Psoas muscle (tissue), 8 donors: Measurements from ENCODE around the gene TAOK1. TPM values are rescaled to one million over a fixed set of nuclear protein-coding genes. Genes with fewer than 3 reads are reported as not detected.

Source experiments
- ATAC-seq, 4 donors: fragments of 200-7000 bp; cut with Tn5 transposase; one replicate each; pipeline ENCODE4 v1.9.1; 2020; ENCODE audit warnings: moderate library complexity in 3 of 4, mild to moderate bottlenecking in 2 of 4
- DNase-seq, 2 donors: peaks; one replicate each; pipeline ENCODE4 v3.0.0-alpha.2; 2020
- H3K27ac ChIP-seq: fragments of 200-600 bp; one replicate; pipeline ENCODE4 v1.8.0; 2022
- H3K27me3 ChIP-seq, 3 donors: fragments of 200-600 bp in 1 of 3; one replicate each; pipeline versions ENCODE4 v1.6.1 to v1.8.0; 2013 to 2022; ENCODE audit warnings: low read length in 2 of 3, mild to moderate bottlenecking in 2 of 3, moderate library complexity in 1 of 3; ENCODE audit not compliant: insufficient read depth in 3 of 3
- H3K36me3 ChIP-seq, 2 donors: fragments of 200-600 bp in 1 of 2; one replicate each; pipeline versions ENCODE4 v1.6.1 to v1.8.0; 2013 to 2022; ENCODE audit warnings: low read depth in 1 of 2, mild to moderate bottlenecking in 1 of 2, moderate library complexity in 1 of 2; ENCODE audit not compliant: insufficient read depth in 1 of 2
- H3K4me1 ChIP-seq: fragments of 200-600 bp; one replicate; pipeline ENCODE4 v1.8.0; 2022
- H3K4me3 ChIP-seq: fragments of 200-600 bp; one replicate; pipeline ENCODE4 v1.8.0; 2022; ENCODE audit warnings: mild to moderate bottlenecking
- H3K9me3 ChIP-seq: fragments of 200-600 bp; one replicate; pipeline ENCODE4 v1.8.0; 2022
- WGBS, 3 donors: extraction: QIAGEN DNeasy Blood & Tissue Kit; methylation state at CpG; one replicate each; pipeline versions ENCODE4 v1.1.6 to v1.1.7; 2013; 5-methylcytosine and 5-hydroxymethylcytosine counted together
- intact Hi-C, 2 donors: fragments of 100-400 bp; cut with DNase I; formaldehyde crosslinking; loops; one replicate each; pipeline versions ENCODE4 v1.11.0 to v1.14.2; 2022
- polyA plus RNA-seq, 3 donors: library from polyadenylated mRNA; stranded (reverse); fragments of 200-250 nt; gene quantifications; one replicate each; pipeline ENCODE4 v1.2.3, GENCODE V29; 2013
- total RNA-seq, 4 donors: library from RNA; stranded (reverse); fragmentation: NEBNext Ultra II Directional in 2 of 4; extraction: Animal tissue kit (Norgen Biotek cat#: 25700) in 2 of 4; gene quantifications; one replicate each; pipeline versions ENCODE4 v1.2.1 to v1.2.4, GENCODE V29; 2021 to 2023
- TF ChIP-seq, protein P1 (sequence below): fragments of 200-600 bp; IDR thresholded peaks from one replicate; pipeline ENCODE4 v1.8.0; 2022; ENCODE audit warnings: antibody characterized with exemption
- donor health status: healthy with polysubstance abuse.
- donor health status: DM: no; HTN: no; CAD: no; lungs with moderate emphysema.
- donor health status: Bipolar disorder and iron deficiency.
- donor health status: healthy.
- donor health status: DM: yes; HTN: yes; CAD: no.
- donor health status: DM: no; HTN: no; CAD: no.
- donor health status: DM: no; HTN: no; CAD: no.
- donor health status: DM: yes; HTN: yes; CAD: no.

TAOK1 gene
- total and polyA plus RNA-seq, 7 donors: 6.3 to 49.8 (median 42.5) TPM

DNA sequence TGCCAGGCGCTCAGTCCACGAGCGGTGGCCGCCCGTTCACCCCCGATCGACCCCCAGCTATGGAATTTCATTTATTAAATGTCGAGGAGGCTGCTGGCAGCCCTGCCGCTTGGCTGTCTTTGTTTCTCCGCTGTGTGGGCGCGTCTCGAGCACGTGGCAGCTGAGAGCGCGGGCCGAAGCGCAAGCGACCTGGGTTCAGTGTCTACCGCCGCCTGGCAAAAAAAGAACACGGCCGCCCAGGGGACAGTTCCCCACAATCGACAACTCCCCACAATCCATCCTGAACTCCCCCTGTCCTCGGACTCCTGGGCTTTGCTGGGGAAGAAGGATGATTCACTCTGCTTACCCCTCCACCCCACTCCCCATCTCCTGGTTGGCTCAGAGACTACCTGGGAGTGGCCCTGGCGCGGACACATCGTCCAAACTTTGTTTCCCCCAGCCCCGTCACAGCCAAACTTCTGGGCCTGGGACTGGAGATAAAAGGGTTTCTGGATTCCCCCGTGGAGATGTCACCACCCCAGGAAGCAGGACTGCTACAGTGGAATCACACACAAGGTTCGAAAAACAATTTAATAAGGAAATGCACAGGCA is 201.1 kb downstream of the TAOK1 start:
- peak; percentile 62 to 75 for DNase-seq
- H3K27ac ChIP-seq: peak overlapping the region; percentile 89
- TF ChIP-seq, protein P1, sequence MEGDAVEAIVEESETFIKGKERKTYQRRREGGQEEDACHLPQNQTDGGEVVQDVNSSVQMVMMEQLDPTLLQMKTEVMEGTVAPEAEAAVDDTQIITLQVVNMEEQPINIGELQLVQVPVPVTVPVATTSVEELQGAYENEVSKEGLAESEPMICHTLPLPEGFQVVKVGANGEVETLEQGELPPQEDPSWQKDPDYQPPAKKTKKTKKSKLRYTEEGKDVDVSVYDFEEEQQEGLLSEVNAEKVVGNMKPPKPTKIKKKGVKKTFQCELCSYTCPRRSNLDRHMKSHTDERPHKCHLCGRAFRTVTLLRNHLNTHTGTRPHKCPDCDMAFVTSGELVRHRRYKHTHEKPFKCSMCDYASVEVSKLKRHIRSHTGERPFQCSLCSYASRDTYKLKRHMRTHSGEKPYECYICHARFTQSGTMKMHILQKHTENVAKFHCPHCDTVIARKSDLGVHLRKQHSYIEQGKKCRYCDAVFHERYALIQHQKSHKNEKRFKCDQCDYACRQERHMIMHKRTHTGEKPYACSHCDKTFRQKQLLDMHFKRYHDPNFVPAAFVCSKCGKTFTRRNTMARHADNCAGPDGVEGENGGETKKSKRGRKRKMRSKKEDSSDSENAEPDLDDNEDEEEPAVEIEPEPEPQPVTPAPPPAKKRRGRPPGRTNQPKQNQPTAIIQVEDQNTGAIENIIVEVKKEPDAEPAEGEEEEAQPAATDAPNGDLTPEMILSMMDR: no peak
- peak overlapping the region; percentile 84 for H3K4me3 ChIP-seq
- H3K36me3 ChIP-seq: no peaks in the 10 kb centered on the region
- no peaks in the 10 kb centered on the region for H3K9me3 ChIP-seq
- intact Hi-C loops: no loop called here
- ATAC-seq: peak in 3 of 4 donors; percentile 4 to 26 (median 16)
- WGBS, 3 donors: 5 to 17% (median 7%) methylated on average over 31 of the region's 31 CpGs
- H3K27me3 ChIP-seq: no peaks in the 10 kb centered on the region
- peaks cover 68% of the 10 kb centered on the region for H3K4me1 ChIP-seq

- TF ChIP-seq, protein P1: peak; percentile 93
- Histone ChIP-seq H3K4me1 (peaks cover 60% of the 10 kb centered on the region), H3K27ac (peak overlapping the region; percentile 89), H3K27me3 (no peaks in the 10 kb centered on the region), H3K9me3 (no peaks in the 10 kb centered on the region), H3K4me3 (peak overlapping the region; percentile 84), H3K36me3 (no peaks in the 10 kb centered on the region)
- DNase-seq (peak; percentile 88 to 94), ATAC-seq (peak; percentile 66 to 80 (median 72))
- 8 to 11% (median 10%) methylated on average over 20 to 25 of the region's 25 CpGs for WGBS, 3 donors
- intact Hi-C loops: no loop called here
These were observed 201.8 kb downstream of the TAOK1 start for GRCh38 chr17:29591737-29592608.

DNA sequence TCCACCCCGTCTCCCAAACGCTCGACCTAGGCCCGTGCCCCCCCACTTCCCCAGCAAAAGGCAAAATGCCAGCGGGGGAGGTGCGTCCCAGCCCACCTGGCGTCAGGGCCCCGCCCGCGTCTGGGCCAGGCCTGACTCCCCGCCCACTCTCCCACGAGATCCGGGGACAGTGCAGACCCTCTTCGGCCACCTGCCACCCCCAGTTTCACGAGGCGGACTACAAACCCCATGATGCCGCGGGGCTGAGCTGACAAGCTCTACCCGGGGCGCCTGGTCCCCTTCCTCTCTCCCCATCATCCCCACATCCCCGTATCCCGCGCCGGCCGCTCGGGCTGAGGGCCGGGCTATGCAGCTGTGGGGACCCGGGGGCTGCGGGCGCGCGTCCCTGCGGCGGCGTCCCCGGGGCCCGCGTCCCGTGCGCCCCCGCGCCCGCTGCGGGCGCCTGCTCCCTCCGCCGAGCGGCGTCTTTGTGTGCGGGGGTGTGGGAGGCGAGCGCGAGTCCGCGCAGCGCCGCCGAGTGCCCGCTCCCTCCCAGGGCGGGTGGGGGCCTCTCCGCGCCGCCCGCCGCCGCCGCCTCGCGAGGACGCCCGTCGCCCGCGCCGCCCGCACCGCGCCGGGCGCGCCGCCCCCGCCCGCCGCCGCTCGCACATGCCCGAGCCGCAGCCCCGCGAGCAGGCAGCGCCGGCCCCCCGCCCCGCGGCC is 202.8 kb downstream of the TAOK1 start, which contains the start of gene ANKRD13B:
Gene ANKRD13B, plus strand, starts transcription at position 283 of the 702 bp plus-strand sequence. CDS start 490 bp downstream, outside the sequence.
- H3K9me3 ChIP-seq: no peaks in the 10 kb centered on the region
- TF ChIP-seq, protein P1: no peak
- DNase-seq: peak; percentile 52 to 74
- H3K4me3 ChIP-seq: peak within 1 kb of the TSS; percentile 84
- peak within 1 kb of the TSS; percentile 89 for H3K27ac ChIP-seq
- WGBS, 3 donors: 0 to 3% (median 0%) methylated on average over 22 to 94 of the region's 96 CpGs
- no peaks in the 10 kb centered on the region for H3K36me3 ChIP-seq
- intact Hi-C loops: no loop called here
- ATAC-seq: no peak
- no peaks in the 10 kb centered on the region for H3K27me3 ChIP-seq
- peaks cover 50% of the 10 kb centered on the region for H3K4me1 ChIP-seq

GRCh38 chr17:29593591-29594518 is 203.7 kb downstream of the TAOK1 start:
- DNase-seq: no peak
- Histone ChIP-seq H3K9me3 (no peaks in the 10 kb centered on the region), H3K27ac (no peak overlapping the region), H3K27me3 (no peaks in the 10 kb centered on the region), H3K4me3 (peak overlapping the region; percentile 84), H3K4me1 (peaks cover 44% of the 10 kb centered on the region), H3K36me3 (no peaks in the 10 kb centered on the region)
- WGBS, 3 donors: 9 to 12% (median 12%) methylated on average over 53 to 64 of the region's 64 CpGs
- intact Hi-C loops: no loop called here
- ATAC-seq: no peak
- TF ChIP-seq, protein P1: peak; percentile 21
